K562 (cell line): Measurements from ENCODE around the gene MFSD6. TPM values are rescaled to one million over a fixed set of nuclear protein-coding genes. Genes with fewer than 3 reads are reported as not detected.

Experiments used
- CBX1 ChIP-seq: sonication (generic); IDR thresholded peaks from 2 replicates; pipeline ENCODE4 v1.6.1; 2016; ENCODE audit warnings: antibody characterized with exemption, low read depth, mild to moderate bottlenecking
- CBX3 ChIP-seq, 2 experiments: IDR thresholded peaks; 1 replicate in 1 of 2; 2 replicates in 1 of 2; pipeline ENCODE4 v1.6.1; 2012; ENCODE audit warnings: inconsistent platforms in 2 of 2, low read length in 2 of 2, borderline replicate concordance in 1 of 2, control low read depth in 1 of 2
- E2F4 ChIP-seq: sonication (generic); formaldehyde crosslinking; IDR thresholded peaks from 2 replicates; pipeline ENCODE4 v1.8.0; 2022; ENCODE audit warnings: mild to moderate bottlenecking, low read depth, missing genetic modification reagents
- GABPA ChIP-seq: fragments of 200-800 bp; sonication (Bioruptor generic); conservative IDR thresholded peaks from 2 replicates; pipeline ENCODE4 v1.6.1; 2016; ENCODE audit warnings: low read depth, missing genetic modification characterization, missing compliant biosample characterization
- GATA2 ChIP-seq: sonication (generic); formaldehyde crosslinking; IDR thresholded peaks from 2 replicates; pipeline ENCODE4 v1.4.0; 2020; ENCODE audit warnings: mild to moderate bottlenecking, missing genetic modification reagents
- GTF2E2 ChIP-seq: fragments of 200-800 bp; sonication (Bioruptor generic); IDR thresholded peaks from 2 replicates; pipeline ENCODE4 v1.6.1; 2016; ENCODE audit warnings: missing genetic modification characterization, missing compliant biosample characterization
- GTF2F1 ChIP-seq: IDR thresholded peaks from 2 replicates; pipeline ENCODE4 v1.6.1; 2011; ENCODE audit warnings: low read depth, low read length, improper control_type of control experiment
- KDM5B ChIP-seq: fragments of 200-600 bp; sonication (generic); IDR thresholded peaks from 2 replicates; pipeline ENCODE4 v1.6.1; 2012; ENCODE audit warnings: low read depth, mild to moderate bottlenecking, moderate library complexity, low read length, control low read depth, inconsistent platforms; ENCODE audit not compliant: insufficient replicate concordance
- NR0B1 ChIP-seq: fragments of 450-650 bp; IDR thresholded peaks from one replicate; pipeline ENCODE4 v1.6.1; 2018; ENCODE audit warnings: mild to moderate bottlenecking, moderate library complexity; ENCODE audit not compliant: partially characterized antibody
- POLR2G ChIP-seq: fragments of 200-400 bp; formaldehyde crosslinking; IDR thresholded peaks from 2 replicates; pipeline ENCODE4 v1.6.1; 2017; ENCODE audit warnings: low read depth, mild to moderate bottlenecking, antibody characterized with exemption, low read length, moderate library complexity
- TBL1XR1 ChIP-seq, 2 experiments: IDR thresholded peaks; 2 replicates each; pipeline ENCODE4 v1.6.1; 2012; ENCODE audit warnings: improper control_type of control experiment in 2 of 2, low read length in 2 of 2, mild to moderate bottlenecking in 1 of 2
- TOE1 ChIP-seq, 2 experiments: fragments of 450-650 bp in 1 of 2; sonication (generic) in 1 of 2; formaldehyde crosslinking in 1 of 2; IDR thresholded peaks; 2 replicates each; pipeline versions ENCODE4 v1.7.1 to v1.8.0; 2016 to 2022; ENCODE audit warnings: borderline replicate concordance in 2 of 2, mild to moderate bottlenecking in 2 of 2, antibody characterized with exemption in 1 of 2, inconsistent platforms in 1 of 2, low read depth in 1 of 2, missing genetic modification reagents in 1 of 2, moderate library complexity in 1 of 2
- U2AF1 ChIP-seq: fragments of 200-400 bp; formaldehyde crosslinking; optimal IDR thresholded peaks from 2 replicates; pipeline ENCODE3; 2017; ENCODE audit warnings: mild to moderate bottlenecking, low read depth, low read length, moderate library complexity
- ZBTB1 ChIP-seq: sonication (generic); formaldehyde crosslinking; IDR thresholded peaks from 2 replicates; pipeline ENCODE4 v1.8.1; 2023; ENCODE audit warnings: missing genetic modification reagents, low read depth, mild to moderate bottlenecking, borderline replicate concordance
- ZBTB33 ChIP-seq: sonication (generic); formaldehyde crosslinking; IDR thresholded peaks from 2 replicates; pipeline ENCODE4 v1.8.1; 2023; ENCODE audit warnings: mild to moderate bottlenecking, missing genetic modification reagents
- ZNF395 ChIP-seq: fragments of 200-800 bp; sonication (Bioruptor generic); IDR thresholded peaks from 2 replicates; pipeline ENCODE4 v1.6.1; 2017; ENCODE audit warnings: missing genetic modification characterization, missing compliant biosample characterization
- ZNF449 ChIP-seq: fragments of 250-450 bp; sonication (Bioruptor Pico); IDR thresholded peaks from 2 replicates; pipeline ENCODE4 v1.8.0; 2022; ENCODE audit warnings: moderate library complexity, mild to moderate bottlenecking, inconsistent platforms
- ZSCAN29 ChIP-seq: fragments of 450-650 bp; IDR thresholded peaks from 2 replicates; pipeline ENCODE4 v1.6.1; 2017
- polyA plus RNA-seq, 8 experiments: library from polyadenylated mRNA; depleted of rRNA in 4 of 8; stranded (reverse) in 5 of 8; unstranded in 3 of 8; fragments of >200 nt; fragmentation: Nextera tagmentation in 2 of 8; fragmentation: Illumina TruSeq in 1 of 8; extraction: Ambion mirVana in 2 of 8; extraction: Trizol in 1 of 8; gene quantifications; 2 replicates each; pipeline versions ENCODE4 v1.2.1 to v1.2.3, GENCODE V29; 2011 to 2014; ENCODE audit warnings: inconsistent platforms in 1 of 8, missing spikeins in 1 of 8
- total RNA-seq, 7 experiments: library from RNA; depleted of rRNA in 6 of 7; stranded (reverse); fragments of >200 nt in 6 of 7; fragmentation: Illumina TruSeq in 2 of 7; extraction: Trizol in 2 of 7; gene quantifications; 2 replicates each; pipeline versions ENCODE4 v1.2.1 to v1.2.3, GENCODE V29; 2011 to 2021; ENCODE audit warnings: low replicate concordance in 1 of 7

The MFSD6 gene
- total and polyA plus RNA-seq, 9 of the 15 experiments (the other 6 are each of a cell fraction or from before 2014, with no cell fraction given): 1.1 to 7.9 (median 4.4) TPM

GRCh38 chr2:190534310-190535120 is 126.4 kb downstream of the MFSD6 start, which contains the start of gene NEMP2 (continued):
- TF ChIP-seq NR0B1 (no peak), U2AF1 (peak; percentile 83), TBL1XR1 (IDR thresholded peaks at IDR 0.05; ENCODE audit: low read length in 2 of 2) (no peak), ZNF449 (CRISPR knock-in tag) (no peak), TOE1 (IDR thresholded peaks at IDR 0.05; ENCODE audit: borderline replicate concordance) (no peak; the same call in 1 of the 2 replicates), TOE1 (CRISPR knock-in tag; IDR thresholded peaks at IDR 0.05; ENCODE audit: borderline replicate concordance, low read depth) (no peak), ZBTB1 (peak; percentile 90), CBX3 (IDR thresholded peaks at IDR 0.05; ENCODE audit: borderline replicate concordance in 1 of 2, low read length in 2 of 2) (no peak), POLR2G (peak; percentile 95), ZNF395 (CRISPR knock-in tag) (peak; percentile 85), KDM5B (peak; percentile 72), GTF2F1 (peak; percentile 56; the same call in 1 of the 2 replicates), ZBTB33 (CRISPR knock-in tag) (peak; percentile 62), GABPA (tag) (peak; percentile 81), GTF2E2 (tag) (peak; percentile 69), E2F4 (CRISPR knock-in tag) (peak; percentile 82; the same call in 1 of the 2 replicates), CBX1 (peak; percentile 96), GATA2 (CRISPR knock-in tag) (no peak), ZSCAN29 (peak; percentile 77)
